B cell (primary cell): ENCODE measurements around the gene CDK18. TPM values are rescaled to one million over a fixed set of nuclear protein-coding genes. Genes with fewer than 3 reads are reported as not detected.

Source experiments
- ATAC-seq: fragments of 200-7000 bp; cut with Tn5 transposase; one replicate; pipeline ENCODE4 v1.10.0; 2021; ENCODE audit warnings: low read depth, mild to moderate bottlenecking, moderate number of reproducible peaks, moderate library complexity
- CTCF ChIA-PET: fragments of 350-600 bp; sonication (Branson Sonifier 250); formaldehyde crosslinking; loops from one replicate; lab custom pipeline; 2021; ENCODE audit warnings: antibody characterized with exemption, inconsistent platforms; lab: Charles Lee
- POLR2A ChIA-PET: fragments of 350-600 bp; sonication (Branson Sonifier 250); formaldehyde crosslinking; loops from one replicate; lab custom pipeline; 2021; ENCODE audit warnings: antibody characterized with exemption; lab: Charles Lee
- DNase-seq: peaks from one replicate; pipeline ENCODE4 v3.0.0; 2013
- H2AFZ ChIP-seq: 2 replicates; pipeline ENCODE4 v1.6.1; 2012; ENCODE audit warnings: mild to moderate bottlenecking, low read depth, low read length; ENCODE audit not compliant: insufficient read depth, poor library complexity, severe bottlenecking
- H3K27ac ChIP-seq, 2 donors: 1 replicate in 1 of 2; 2 replicates in 1 of 2; pipeline ENCODE4 v1.5.1; 2012 to 2013; ENCODE audit warnings: low read length in 2 of 2, mild to moderate bottlenecking in 2 of 2, moderate library complexity in 1 of 2
- H3K27me3 ChIP-seq, 4 experiments: fragments of 200-600 bp in 1 of 4; sonication (generic) in 1 of 4; replicated peaks in 1 of 4; 1 replicate in 2 of 4; 2 replicates in 2 of 4; pipeline versions ENCODE4 v1.6.1 to v1.7.0; 2013 to 2016; ENCODE audit warnings: low read length in 3 of 4, mild to moderate bottlenecking in 2 of 4, mixed read lengths in 1 of 4, moderate library complexity in 1 of 4; ENCODE audit not compliant: insufficient read depth in 4 of 4, control insufficient read depth in 3 of 4; ENCODE audit errors: control extremely low read depth in 1 of 4
- H3K36me3 ChIP-seq, 2 experiments: replicated peaks in 1 of 2; 1 replicate in 1 of 2; 2 replicates in 1 of 2; pipeline versions ENCODE4 v1.6.1 to v1.7.1; 2013; ENCODE audit warnings: low read length in 1 of 2; ENCODE audit not compliant: insufficient read depth in 2 of 2, control insufficient read depth in 1 of 2; ENCODE audit errors: control extremely low read depth in 1 of 2, extremely low read depth in 1 of 2
- H3K4me1 ChIP-seq, 2 donors: fragments of 200-600 bp in 1 of 2; sonication (generic) in 1 of 2; 1 replicate in 1 of 2; 2 replicates in 1 of 2; pipeline versions ENCODE4 v1.5.1 to v1.6.1; 2013 to 2017; ENCODE audit warnings: low read length in 2 of 2; ENCODE audit not compliant: control insufficient read depth in 2 of 2, insufficient read depth in 2 of 2
- H3K4me2 ChIP-seq: replicated peaks from 2 replicates; pipeline ENCODE3; 2012; ENCODE audit warnings: mild to moderate bottlenecking, low read depth, low read length; ENCODE audit not compliant: poor library complexity, severe bottlenecking
- H3K4me3 ChIP-seq, 5 experiments: fragments of 200-600 bp in 1 of 5; sonication (generic) in 1 of 5; 1 replicate in 3 of 5; 2 replicates in 2 of 5; pipeline versions ENCODE4 v1.5.1 to v1.7.0; 2011 to 2016; ENCODE audit warnings: low read length in 4 of 5, mild to moderate bottlenecking in 4 of 5, low read depth in 2 of 5, control low read depth in 1 of 5, moderate library complexity in 1 of 5; ENCODE audit not compliant: insufficient read depth in 1 of 5; ENCODE audit errors: control extremely low read depth in 1 of 5, extremely low read depth in 1 of 5
- H3K79me2 ChIP-seq: fragments of 200-600 bp; sonication (generic); one replicate; pipeline ENCODE4 v1.6.0; 2016; ENCODE audit warnings: low read length; ENCODE audit not compliant: control insufficient read depth, insufficient read depth
- H3K9ac ChIP-seq: fragments of 200-600 bp; sonication (generic); 2 replicates; pipeline ENCODE4 v1.6.1; 2017; ENCODE audit warnings: mild to moderate bottlenecking, low read length, moderate library complexity
- H3K9me3 ChIP-seq, 3 donors: one replicate each; pipeline versions ENCODE4 v1.6.1 to v1.7.1; 2013; ENCODE audit warnings: low read length in 2 of 3; ENCODE audit not compliant: control insufficient read depth in 2 of 3, insufficient read depth in 1 of 3; ENCODE audit errors: control extremely low read depth in 1 of 3
- H4K20me1 ChIP-seq: 2 replicates; pipeline ENCODE4 v1.6.0; 2012; ENCODE audit warnings: mild to moderate bottlenecking, low read length; ENCODE audit not compliant: insufficient read depth, control insufficient read depth, poor library complexity, severe bottlenecking
- H3K27ac Mint-ChIP-seq: one replicate; pipeline ENCODE4 v1.8.0; 2021; ENCODE audit warnings: mixed read lengths
- H3K27me3 Mint-ChIP-seq: one replicate; pipeline ENCODE4 v1.8.0; 2021; ENCODE audit warnings: mixed read lengths
- H3K4me1 Mint-ChIP-seq: one replicate; pipeline ENCODE4 v1.8.0; 2021; ENCODE audit warnings: mixed read lengths
- H3K4me3 Mint-ChIP-seq: one replicate; pipeline ENCODE4 v1.8.0; 2021; ENCODE audit warnings: mixed read lengths
- H3K9me3 Mint-ChIP-seq: one replicate; pipeline ENCODE4 v1.8.0; 2022; ENCODE audit warnings: mixed read lengths; ENCODE audit not compliant: insufficient read depth
- EZH2 ChIP-seq: IDR thresholded peaks from 2 replicates; pipeline ENCODE4 v1.6.1; 2012; ENCODE audit warnings: borderline replicate concordance, low read depth, mild to moderate bottlenecking, moderate library complexity, low read length; ENCODE audit not compliant: insufficient read depth, poor library complexity, severe bottlenecking
- WGBS: methylation state at CpG from one replicate; pipeline ENCODE4 v1.1.5; 2013; ENCODE audit warnings: missing lambda C conversion rate; ENCODE audit not compliant: insufficient coverage; 5-methylcytosine and 5-hydroxymethylcytosine counted together
- intact Hi-C: fragments of 100-400 bp; cut with micrococcal nuclease; formaldehyde crosslinking; loops from one replicate; pipeline ENCODE4 v1.10.0; 2022
- polyA plus RNA-seq: library from polyadenylated mRNA; depleted of rRNA; stranded (reverse); fragments of >200 nt; gene quantifications from 2 replicates; pipeline ENCODE4 v1.2.3, GENCODE V29; 2012
- total RNA-seq, 2 donors: library from RNA; stranded (reverse); fragments of 120-200 nt in 1 of 2; gene quantifications; 1 replicate in 1 of 2; 2 replicates in 1 of 2; pipeline versions ENCODE4 v1.2.3 to v1.2.4, GENCODE V29; 2013 to 2022
- TF ChIP-seq, protein P1 (sequence below): fragments of 200-600 bp; IDR thresholded peaks from one replicate; pipeline ENCODE4 v1.8.0; 2022; ENCODE audit warnings: antibody characterized with exemption, mild to moderate bottlenecking

CDK18 gene
- total and polyA plus RNA-seq, 2 donors (not counting 1 experiment from before 2014, with no cell fraction given): 3.8 to 4.7 TPM

DNA sequence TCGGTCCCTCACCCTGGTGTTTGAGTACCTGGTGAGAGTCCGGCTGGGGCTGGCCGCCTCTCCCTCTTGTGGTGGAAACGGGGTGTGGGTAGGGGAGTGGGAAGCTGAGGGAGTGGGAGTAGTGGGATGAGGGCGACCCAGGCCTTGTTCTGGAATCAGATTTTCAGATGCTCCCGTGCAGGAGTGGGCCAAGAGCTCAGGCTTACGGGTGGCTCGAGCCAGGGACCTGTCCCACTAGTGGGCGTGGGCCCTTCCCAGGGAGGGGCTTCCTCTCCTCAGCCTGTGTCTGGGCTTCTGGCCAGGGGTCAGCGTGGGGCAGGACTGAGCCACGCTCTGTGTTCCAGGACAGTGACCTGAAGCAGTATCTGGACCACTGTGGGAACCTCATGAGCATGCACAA, 22.0 kb downstream of the CDK18 start:
- POLR2A ChIA-PET: no interaction called here
- Mint-ChIP-seq H3K4me3 (no peak overlapping the region), H3K4me1 (peaks cover 7% of the 10 kb centered on the region), H3K27ac (no peak overlapping the region), H3K27me3 (peaks cover 6% of the 10 kb centered on the region), H3K9me3 (no peaks in the 10 kb centered on the region)
- no peak for ATAC-seq
- peaks cover 0 to 2% (median 0%) of the 10 kb centered on the region in 4 experiments for H3K27me3 ChIP-seq
- no peak overlapping the region for H3K9ac ChIP-seq
- H3K9me3 ChIP-seq: no peaks in the 10 kb centered on the region
- H3K79me2 ChIP-seq: no peaks in the 10 kb centered on the region
- no peak overlapping the region for H3K4me3 ChIP-seq
- no peak overlapping the region for H2AFZ ChIP-seq
- no peaks in the 10 kb centered on the region for H3K36me3 ChIP-seq
- H3K4me2 ChIP-seq: no peak overlapping the region
- no peak overlapping the region for H3K27ac ChIP-seq
- TF ChIP-seq, protein P1, sequence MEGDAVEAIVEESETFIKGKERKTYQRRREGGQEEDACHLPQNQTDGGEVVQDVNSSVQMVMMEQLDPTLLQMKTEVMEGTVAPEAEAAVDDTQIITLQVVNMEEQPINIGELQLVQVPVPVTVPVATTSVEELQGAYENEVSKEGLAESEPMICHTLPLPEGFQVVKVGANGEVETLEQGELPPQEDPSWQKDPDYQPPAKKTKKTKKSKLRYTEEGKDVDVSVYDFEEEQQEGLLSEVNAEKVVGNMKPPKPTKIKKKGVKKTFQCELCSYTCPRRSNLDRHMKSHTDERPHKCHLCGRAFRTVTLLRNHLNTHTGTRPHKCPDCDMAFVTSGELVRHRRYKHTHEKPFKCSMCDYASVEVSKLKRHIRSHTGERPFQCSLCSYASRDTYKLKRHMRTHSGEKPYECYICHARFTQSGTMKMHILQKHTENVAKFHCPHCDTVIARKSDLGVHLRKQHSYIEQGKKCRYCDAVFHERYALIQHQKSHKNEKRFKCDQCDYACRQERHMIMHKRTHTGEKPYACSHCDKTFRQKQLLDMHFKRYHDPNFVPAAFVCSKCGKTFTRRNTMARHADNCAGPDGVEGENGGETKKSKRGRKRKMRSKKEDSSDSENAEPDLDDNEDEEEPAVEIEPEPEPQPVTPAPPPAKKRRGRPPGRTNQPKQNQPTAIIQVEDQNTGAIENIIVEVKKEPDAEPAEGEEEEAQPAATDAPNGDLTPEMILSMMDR: no peak
- TF ChIP-seq EZH2: no peak
- DNase-seq: no peak
- H3K4me1 ChIP-seq: peaks cover 4 to 10% of the 10 kb centered on the region in 2 donors
- intact Hi-C loops: no loop called here
- no peaks in the 10 kb centered on the region for H4K20me1 ChIP-seq
- WGBS: 85% methylated on average over 10 of the region's 11 CpGs
- CTCF ChIA-PET: interaction anchor here (1.0 to 11.7 kb wide), 12 partner anchors 7 to 190 kb away, joined by 3 to 287 read pairs (median 23); partner anchors contain the start of gene ELK4

DNA sequence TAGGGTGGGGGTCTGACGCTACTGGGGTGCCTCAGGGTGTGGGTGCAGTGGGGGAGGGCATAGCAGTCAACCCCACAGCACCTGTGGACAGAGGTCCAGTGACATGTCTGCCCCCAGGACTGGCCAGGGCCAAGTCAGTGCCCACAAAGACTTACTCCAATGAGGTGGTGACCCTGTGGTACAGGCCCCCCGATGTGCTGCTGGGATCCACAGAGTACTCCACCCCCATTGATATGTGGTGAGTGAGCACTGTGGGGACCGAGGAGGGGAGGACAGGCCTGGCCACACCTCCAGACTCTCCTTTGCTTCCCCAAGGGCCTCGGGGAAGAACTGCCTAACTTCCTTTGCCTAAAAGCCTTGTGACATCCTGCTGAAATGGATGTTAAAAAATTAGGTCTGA, 23.5 kb downstream of the CDK18 start:
- peaks cover 7% of the 10 kb centered on the region for H3K4me1 Mint-ChIP-seq

More for the DNA sequence above, 23.5 kb downstream of the CDK18 start:
- Histone ChIP-seq H3K4me1 (peaks cover 4 to 10% of the 10 kb centered on the region in 2 donors), H3K4me2 (no peak overlapping the region), H3K27me3 (peaks cover 0 to 2% (median 0%) of the 10 kb centered on the region in 4 experiments), H3K9me3 (no peaks in the 10 kb centered on the region), H4K20me1 (no peaks in the 10 kb centered on the region), H3K36me3 (no peaks in the 10 kb centered on the region), H3K79me2 (no peaks in the 10 kb centered on the region), H3K9ac (no peak overlapping the region), H2AFZ (no peak overlapping the region), H3K4me3 (no peak overlapping the region), H3K27ac (no peak overlapping the region)
- CTCF ChIA-PET: interaction anchor here (0.6 to 11.7 kb wide), 12 partner anchors 39 to 449 kb away, joined by 3 to 287 read pairs (median 7); partner anchors contain the start of gene ELK4
- H3K27ac Mint-ChIP-seq: no peak overlapping the region
- H3K9me3 Mint-ChIP-seq: no peaks in the 10 kb centered on the region
- TF ChIP-seq EZH2: no peak
- TF ChIP-seq, protein P1: no peak
- ATAC-seq (no peak), DNase-seq (no peak)
- POLR2A ChIA-PET: no interaction called here
- 92% methylated on average over 1 of the region's 4 CpGs for WGBS
- H3K4me3 Mint-ChIP-seq: no peak overlapping the region
- intact Hi-C loops: loop anchor here (2.0 kb wide), 1 partner anchor 65 kb away; no protein-coding TSS in a partner anchor
- H3K27me3 Mint-ChIP-seq: peaks cover 6% of the 10 kb centered on the region
